ENCODE data around the gene C4orf50. TPM values are rescaled to one million over a fixed set of nuclear protein-coding genes. Genes with fewer than 3 reads are reported as not detected.
A peak's percentile ranks its signal among the peaks of the same experiment; 100 is the strongest.

Gene C4orf50
- total RNA-seq, 4 donors from 2014 or later = not detected

- Histone ChIP-seq H3K4me1 (peaks cover 35% of the 10 kb centered on the region), H3K27ac (no peak overlapping the region), H3K27me3 (peaks cover 76% of the 10 kb centered on the region), H3K4me3 (peak overlapping the region; percentile 50), H3K36me3 (no peaks in the 10 kb centered on the region), H3K9me3 (no peaks in the 10 kb centered on the region)
- DNase-seq (ENCODE audit: low spot score in 2 of 2) = no peak
- no peak for TF ChIP-seq CTCF (IDR thresholded peaks at IDR 0.05)
- TF ChIP-seq EP300 (IDR thresholded peaks at IDR 0.05) = no peak
- TF ChIP-seq POLR2A (IDR thresholded peaks at IDR 0.05) = no peak
- no peak for TF ChIP-seq POLR2AphosphoS5 (IDR thresholded peaks at IDR 0.05)
- WGBS = 2% methylated on average over 24 of the region's 70 CpGs
Measured at GRCh38 chr4:5887361-5888221, 130.6 kb downstream of the C4orf50 start.

DNA sequence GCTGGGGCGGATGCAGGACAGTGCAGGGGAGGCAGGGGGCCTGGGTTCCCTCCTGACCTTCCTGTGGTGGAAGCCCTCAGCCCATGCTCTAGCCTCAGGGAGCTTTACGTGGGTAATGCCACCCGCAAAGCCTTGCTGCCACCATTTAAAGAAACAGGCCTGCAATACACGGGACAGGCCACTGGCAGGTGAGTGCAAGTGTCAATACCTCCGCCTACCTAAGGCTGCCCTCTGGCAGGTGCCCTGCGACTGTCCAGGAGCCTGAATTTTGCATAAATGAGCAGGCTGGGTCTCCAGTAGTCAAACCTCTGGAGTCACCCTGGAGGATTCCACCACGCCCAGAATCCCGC, 131.2 kb downstream of the C4orf50 start:
- H3K36me3 ChIP-seq = no peaks in the 10 kb centered on the region
- peaks cover 29% of the 10 kb centered on the region for H3K4me1 ChIP-seq
- H3K4me3 ChIP-seq = peak overlapping the region; percentile 50
- 31% methylated on average over 3 of the region's 8 CpGs for WGBS
- TF ChIP-seq EP300 (IDR thresholded peaks at IDR 0.05) = no peak
- TF ChIP-seq POLR2AphosphoS5 (IDR thresholded peaks at IDR 0.05) = no peak
- no peak for TF ChIP-seq CTCF (IDR thresholded peaks at IDR 0.05)
- TF ChIP-seq POLR2A (IDR thresholded peaks at IDR 0.05) = no peak
- H3K27me3 ChIP-seq = peaks cover 70% of the 10 kb centered on the region
- DNase-seq (ENCODE audit: low spot score in 2 of 2) = no peak
- H3K27ac ChIP-seq = no peak overlapping the region
- H3K9me3 ChIP-seq = no peaks in the 10 kb centered on the region

DNA sequence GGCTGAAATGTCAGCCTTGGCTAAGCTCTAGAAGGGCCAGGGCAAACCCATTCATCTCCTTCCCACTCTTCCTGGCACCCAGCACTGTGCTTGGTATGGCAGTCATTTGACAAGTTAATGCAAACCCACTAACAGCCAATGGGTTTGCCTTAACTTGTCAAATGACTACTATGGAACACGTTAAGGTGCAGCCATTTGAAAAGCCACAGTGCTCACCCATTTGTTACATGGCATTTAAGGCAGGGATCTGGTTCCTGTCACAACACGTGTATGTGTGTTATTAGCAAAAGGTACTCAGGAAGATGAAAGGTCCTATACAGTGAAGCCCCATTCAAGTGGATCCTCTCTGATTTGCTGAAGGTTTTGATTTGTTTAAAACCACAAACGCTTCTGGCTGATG, 132.5 kb downstream of the C4orf50 start:
- H3K4me1 ChIP-seq = peaks cover 26% of the 10 kb centered on the region
- DNase-seq (ENCODE audit: low spot score in 2 of 2) = no peak
- H3K9me3 ChIP-seq = no peaks in the 10 kb centered on the region
- H3K4me3 ChIP-seq = no peak overlapping the region
- TF ChIP-seq POLR2AphosphoS5 (IDR thresholded peaks at IDR 0.05) = no peak
- no peak for TF ChIP-seq CTCF (IDR thresholded peaks at IDR 0.05)
- TF ChIP-seq EP300 (IDR thresholded peaks at IDR 0.05) = no peak
- no peak for TF ChIP-seq POLR2A (IDR thresholded peaks at IDR 0.05)
- WGBS = 70% methylated on average over 3 of the region's 3 CpGs
- H3K36me3 ChIP-seq = no peaks in the 10 kb centered on the region
- H3K27ac ChIP-seq = no peak overlapping the region
- peaks cover 62% of the 10 kb centered on the region for H3K27me3 ChIP-seq

- no peak for TF ChIP-seq POLR2AphosphoS5 (IDR thresholded peaks at IDR 0.05)
- TF ChIP-seq POLR2A (IDR thresholded peaks at IDR 0.05) = no peak
- TF ChIP-seq CTCF (IDR thresholded peaks at IDR 0.05) = no peak
- no peak for TF ChIP-seq EP300 (IDR thresholded peaks at IDR 0.05)
- WGBS = 67% methylated on average over 7 of the region's 7 CpGs
- peaks cover 19% of the 10 kb centered on the region for H3K4me1 ChIP-seq
- no peaks in the 10 kb centered on the region for H3K9me3 ChIP-seq
- H3K27me3 ChIP-seq = peaks cover 55% of the 10 kb centered on the region
- H3K27ac ChIP-seq = no peak overlapping the region
- no peak for DNase-seq (ENCODE audit: low spot score in 2 of 2)
- H3K4me3 ChIP-seq = no peak overlapping the region
- no peaks in the 10 kb centered on the region for H3K36me3 ChIP-seq
Measured at GRCh38 chr4:5884796-5885195, 133.4 kb downstream of the C4orf50 start.

DNA sequence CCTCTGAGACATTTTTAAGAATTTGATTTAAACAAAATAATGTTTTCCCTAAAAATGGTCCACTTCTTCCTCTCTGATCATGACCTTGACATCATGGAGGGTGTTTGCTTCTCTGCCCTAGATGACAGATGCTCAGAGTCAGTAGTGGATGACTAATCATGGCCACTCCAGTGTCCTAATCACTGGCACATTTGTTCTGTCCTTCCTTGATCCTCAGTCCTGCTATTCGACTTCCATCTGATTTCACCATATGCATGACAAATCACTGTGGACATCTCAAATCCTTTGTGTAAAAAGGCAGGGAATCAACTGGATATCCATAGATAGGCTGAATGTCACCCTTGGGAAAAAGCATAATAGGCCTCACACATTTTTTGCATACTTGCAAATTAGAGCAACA, 134.3 kb downstream of the C4orf50 start:
- DNase-seq (ENCODE audit: low spot score in 2 of 2) = no peak
- Histone ChIP-seq H3K27me3 (peaks cover 46% of the 10 kb centered on the region), H3K36me3 (no peaks in the 10 kb centered on the region), H3K27ac (no peak overlapping the region), H3K4me3 (no peak overlapping the region), H3K9me3 (no peaks in the 10 kb centered on the region), H3K4me1 (peaks cover 19% of the 10 kb centered on the region)
- no peak for TF ChIP-seq POLR2A (IDR thresholded peaks at IDR 0.05)
- TF ChIP-seq CTCF (IDR thresholded peaks at IDR 0.05) = no peak
- no peak for TF ChIP-seq EP300 (IDR thresholded peaks at IDR 0.05)
- TF ChIP-seq POLR2AphosphoS5 (IDR thresholded peaks at IDR 0.05) = no peak
- 54% methylated on average over 1 of the region's 1 CpG for WGBS

Measured in suprapubic skin (tissue), 4 donors.